Gastroesophageal sphincter (tissue), 4 donors: ENCODE measurements around the gene PCSK2. TPM values are rescaled to one million over a fixed set of nuclear protein-coding genes. Genes with fewer than 3 reads are reported as not detected.

Experiments used
- ATAC-seq: fragments of 150-250 bp; one replicate; pipeline ENCODE4 v1.9.1; 2016; ENCODE audit warnings: mild to moderate bottlenecking, moderate library complexity
- H3K27ac ChIP-seq, 4 donors: fragments of 200-600 bp; sonication (generic) in 3 of 4; 1 replicate in 3 of 4; 2 replicates in 1 of 4; pipeline ENCODE4 v1.5.1; 2016 to 2019
- H3K27me3 ChIP-seq: fragments of 200-600 bp; sonication (generic); one replicate; pipeline ENCODE4 v1.5.1; 2019
- H3K36me3 ChIP-seq, 2 donors: fragments of 200-600 bp; sonication (generic); one replicate each; pipeline ENCODE4 v1.5.1; 2019; ENCODE audit warnings: control low read depth in 1 of 2
- H3K4me1 ChIP-seq, 3 donors: fragments of 200-600 bp; sonication (generic); 1 replicate in 2 of 3; 2 replicates in 1 of 3; pipeline ENCODE4 v1.5.1; 2016 to 2019; ENCODE audit warnings: control low read depth in 2 of 3
- H3K4me3 ChIP-seq, 2 donors: fragments of 200-600 bp; sonication (generic); one replicate each; pipeline ENCODE4 v1.5.1; 2019; ENCODE audit warnings: mild to moderate bottlenecking in 1 of 2, moderate library complexity in 1 of 2
- H3K9me3 ChIP-seq, 3 donors: fragments of 200-600 bp; sonication (generic); one replicate each; pipeline ENCODE4 v1.5.1; 2017 to 2019; ENCODE audit warnings: control low read depth in 2 of 3
- EP300 ChIP-seq: sonication (generic); formaldehyde crosslinking; IDR thresholded peaks from one replicate; pipeline ENCODE4 v1.6.1; 2017; ENCODE audit warnings: antibody characterized with exemption, mild to moderate bottlenecking
- POLR2A ChIP-seq, 2 donors: fragments of 450-650 bp; IDR thresholded peaks; one replicate each; pipeline ENCODE4 v1.6.1; 2017; ENCODE audit warnings: antibody characterized with exemption in 2 of 2, mild to moderate bottlenecking in 2 of 2, moderate library complexity in 1 of 2
- POLR2AphosphoS5 ChIP-seq: sonication (generic); formaldehyde crosslinking; IDR thresholded peaks from one replicate; pipeline ENCODE4 v1.6.1; 2017; ENCODE audit warnings: antibody characterized with exemption
- WGBS, 2 donors: methylation state at CpG; one replicate each; pipeline ENCODE4 v1.1.5; 2018; ENCODE audit warnings: low coverage in 1 of 2; 5-methylcytosine and 5-hydroxymethylcytosine counted together
- total RNA-seq, 4 donors: library from RNA; depleted of rRNA; stranded (reverse); fragments of >200 nt; gene quantifications; one replicate each; pipeline ENCODE4 v1.1.0, GENCODE V29; 2016
- TF ChIP-seq, protein P1 (sequence below), 4 experiments: fragments of 200-600 bp in 2 of 4; fragments of 450-650 bp in 2 of 4; sonication (generic) in 1 of 4; IDR thresholded peaks; one replicate each; pipeline ENCODE4 v1.5.1; 2017 to 2019; ENCODE audit warnings: antibody characterized with exemption in 4 of 4, mild to moderate bottlenecking in 2 of 4, moderate library complexity in 2 of 4

PCSK2 gene
- total RNA-seq, 4 donors from 2014 or later, result 1.6 to 8.5 (median 4.5) TPM

GRCh38 chr20:17448071-17448470, 221.2 kb downstream of the PCSK2 start:
- Histone ChIP-seq H3K36me3 (no peaks in the 10 kb centered on the region), H3K27ac (no peak overlapping the region), H3K4me3 (no peak overlapping the region), H3K9me3 (no peaks in the 10 kb centered on the region), H3K27me3 (peaks cover 25% of the 10 kb centered on the region), H3K4me1 (no peaks in the 10 kb centered on the region)
- TF ChIP-seq, protein P1, sequence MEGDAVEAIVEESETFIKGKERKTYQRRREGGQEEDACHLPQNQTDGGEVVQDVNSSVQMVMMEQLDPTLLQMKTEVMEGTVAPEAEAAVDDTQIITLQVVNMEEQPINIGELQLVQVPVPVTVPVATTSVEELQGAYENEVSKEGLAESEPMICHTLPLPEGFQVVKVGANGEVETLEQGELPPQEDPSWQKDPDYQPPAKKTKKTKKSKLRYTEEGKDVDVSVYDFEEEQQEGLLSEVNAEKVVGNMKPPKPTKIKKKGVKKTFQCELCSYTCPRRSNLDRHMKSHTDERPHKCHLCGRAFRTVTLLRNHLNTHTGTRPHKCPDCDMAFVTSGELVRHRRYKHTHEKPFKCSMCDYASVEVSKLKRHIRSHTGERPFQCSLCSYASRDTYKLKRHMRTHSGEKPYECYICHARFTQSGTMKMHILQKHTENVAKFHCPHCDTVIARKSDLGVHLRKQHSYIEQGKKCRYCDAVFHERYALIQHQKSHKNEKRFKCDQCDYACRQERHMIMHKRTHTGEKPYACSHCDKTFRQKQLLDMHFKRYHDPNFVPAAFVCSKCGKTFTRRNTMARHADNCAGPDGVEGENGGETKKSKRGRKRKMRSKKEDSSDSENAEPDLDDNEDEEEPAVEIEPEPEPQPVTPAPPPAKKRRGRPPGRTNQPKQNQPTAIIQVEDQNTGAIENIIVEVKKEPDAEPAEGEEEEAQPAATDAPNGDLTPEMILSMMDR (IDR thresholded peaks at IDR 0.05), result no peak
- TF ChIP-seq POLR2A (IDR thresholded peaks at IDR 0.05), result no peak
- no peak for TF ChIP-seq POLR2AphosphoS5
- TF ChIP-seq EP300, result no peak
- no peak for ATAC-seq
- WGBS, 2 donors, result 100% methylated on average over 2 of the region's 2 CpGs

GRCh38 chr20:17449031-17449430, 222.2 kb downstream of the PCSK2 start:
- H3K4me1 ChIP-seq, result no peaks in the 10 kb centered on the region
- H3K27ac ChIP-seq, result no peak overlapping the region
- TF ChIP-seq EP300 (no peak), POLR2AphosphoS5 (no peak), POLR2A (IDR thresholded peaks at IDR 0.05) (no peak)
- TF ChIP-seq, protein P1 (IDR thresholded peaks at IDR 0.05), result no peak
- no peak for ATAC-seq
- WGBS, 2 donors, result 60 to 78% methylated on average over 1 of the region's 2 CpGs
- H3K36me3 ChIP-seq, result no peaks in the 10 kb centered on the region
- H3K9me3 ChIP-seq, result peaks cover 0 to 4% (median 0%) of the 10 kb centered on the region in 3 donors
- H3K4me3 ChIP-seq, result no peak overlapping the region
- peaks cover 27% of the 10 kb centered on the region for H3K27me3 ChIP-seq

- TF ChIP-seq POLR2AphosphoS5 (no peak), EP300 (no peak)
- TF ChIP-seq, protein P1 (IDR thresholded peaks at IDR 0.05), result no peak
- WGBS, 2 donors, result 64% methylated on average over 3 of the region's 3 CpGs; no CpG with 5 or more reads in 1 of the 2 donors
- no peak overlapping the region for H3K27ac ChIP-seq
- no peaks in the 10 kb centered on the region for H3K36me3 ChIP-seq
- ATAC-seq, result no peak
- H3K4me1 ChIP-seq, result no peaks in the 10 kb centered on the region
- H3K9me3 ChIP-seq, result peaks cover 0 to 4% (median 0%) of the 10 kb centered on the region in 3 donors
- H3K4me3 ChIP-seq, result no peak overlapping the region
- peaks cover 52% of the 10 kb centered on the region for H3K27me3 ChIP-seq
Observed at GRCh38 chr20:17452441-17452840, 225.6 kb downstream of the PCSK2 start.

DNA sequence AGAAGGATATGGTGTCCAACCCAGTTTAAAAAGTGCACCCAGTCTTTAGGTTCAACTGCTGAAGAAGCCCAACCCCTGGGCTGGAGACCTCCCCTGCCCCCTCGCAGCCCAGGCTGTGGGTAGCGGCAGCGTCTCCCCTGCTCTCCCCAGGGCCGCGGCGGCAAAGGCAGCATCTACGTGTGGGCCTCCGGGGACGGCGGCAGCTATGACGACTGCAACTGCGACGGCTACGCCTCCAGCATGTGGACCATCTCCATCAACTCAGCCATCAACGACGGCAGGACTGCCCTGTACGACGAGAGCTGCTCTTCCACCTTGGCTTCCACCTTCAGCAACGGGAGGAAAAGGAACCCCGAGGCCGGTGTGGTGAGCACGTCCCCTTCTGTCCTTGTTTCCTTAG, 226.8 kb downstream of the PCSK2 start:
- Histone ChIP-seq H3K27ac (no peak overlapping the region), H3K9me3 (peaks cover 0 to 4% (median 0%) of the 10 kb centered on the region in 3 donors), H3K4me1 (no peaks in the 10 kb centered on the region), H3K4me3 (no peak overlapping the region), H3K27me3 (peaks cover 55% of the 10 kb centered on the region), H3K36me3 (no peaks in the 10 kb centered on the region)
- ATAC-seq, result no peak
- no peak for TF ChIP-seq POLR2A (IDR thresholded peaks at IDR 0.05)
- no CpG with 5 or more reads among the region's 22 CpGs for WGBS, 2 donors

- no peak overlapping the region for H3K4me3 ChIP-seq
- no peak for ATAC-seq
- peaks cover 0 to 4% (median 0%) of the 10 kb centered on the region in 3 donors for H3K9me3 ChIP-seq
- WGBS, 2 donors, result 80 to 83% methylated on average over 6 to 8 of the region's 8 CpGs
- H3K4me1 ChIP-seq, result no peaks in the 10 kb centered on the region
- TF ChIP-seq EP300, result no peak
- TF ChIP-seq, protein P1 (IDR thresholded peaks at IDR 0.05), result no peak
- no peak for TF ChIP-seq POLR2AphosphoS5
- TF ChIP-seq POLR2A (IDR thresholded peaks at IDR 0.05), result no peak
- H3K36me3 ChIP-seq, result no peaks in the 10 kb centered on the region
- no peak overlapping the region for H3K27ac ChIP-seq
- H3K27me3 ChIP-seq, result peaks cover 49% of the 10 kb centered on the region
Observed at GRCh38 chr20:17456279-17456678, 229.4 kb downstream of the PCSK2 start.
